ENCODE data around the gene KBTBD12.
"Not testable (repeated sequence)": the region's sequence is repeated elsewhere in the genome, so short reads cannot be mapped to it uniquely, and the experiment has no call there.

KBTBD12 gene

DNA sequence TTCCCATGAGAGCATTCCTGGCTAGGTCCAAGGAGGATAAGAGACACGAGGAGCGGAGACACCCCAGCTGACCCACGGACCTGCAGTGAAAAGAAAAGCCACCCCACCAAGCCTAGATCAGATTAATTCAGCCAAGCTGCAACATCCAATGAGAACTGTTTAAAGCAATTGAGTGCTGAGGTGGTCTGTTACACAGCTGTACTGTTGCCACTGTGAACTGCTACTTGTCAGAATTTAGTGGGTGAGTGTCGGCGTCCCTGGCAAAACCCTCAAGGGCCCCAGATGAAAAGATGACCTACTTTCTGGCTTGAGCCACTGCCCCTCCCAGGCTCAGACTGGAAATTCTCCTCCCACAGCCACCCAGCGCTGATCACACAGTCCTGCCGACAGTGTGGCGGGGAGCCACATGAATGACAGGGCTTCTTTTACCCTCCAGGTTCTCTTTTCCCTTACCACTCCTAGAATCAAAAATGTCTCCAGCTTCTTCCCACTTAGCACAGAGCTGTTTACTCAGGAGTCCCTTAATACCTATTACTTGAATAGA lies 26.4 kb upstream of the KBTBD12 start:
- Histone ChIP-seq H3K9ac (ENCODE audit: low read length) (no peak overlapping the region), H3K27ac (ENCODE audit: low read depth, low read length) (no peak overlapping the region), H3K36me3 (ENCODE audit: control insufficient read depth, insufficient read depth, low read length) (no peaks in the 10 kb centered on the region), H3K4me3 (ENCODE audit: low read length) (no peak overlapping the region), H3K4me1 (ENCODE audit: control insufficient read depth, insufficient read depth, low read length) (no peaks in the 10 kb centered on the region), H3K27me3 (ENCODE audit: control insufficient read depth, insufficient read depth, low read length) (no peaks in the 10 kb centered on the region)

GRCh38 chr3:127889461-127889863 lies 25.6 kb upstream of the KBTBD12 start:
- Histone ChIP-seq H3K4me3 (ENCODE audit: low read length) (no peak overlapping the region), H3K36me3 (ENCODE audit: control insufficient read depth, insufficient read depth, low read length) (no peaks in the 10 kb centered on the region), H3K27me3 (ENCODE audit: control insufficient read depth, insufficient read depth, low read length) (no peaks in the 10 kb centered on the region), H3K9ac (ENCODE audit: low read length) (no peak overlapping the region), H3K27ac (ENCODE audit: low read depth, low read length) (no peak overlapping the region), H3K4me1 (ENCODE audit: control insufficient read depth, insufficient read depth, low read length) (no peaks in the 10 kb centered on the region)

DNA sequence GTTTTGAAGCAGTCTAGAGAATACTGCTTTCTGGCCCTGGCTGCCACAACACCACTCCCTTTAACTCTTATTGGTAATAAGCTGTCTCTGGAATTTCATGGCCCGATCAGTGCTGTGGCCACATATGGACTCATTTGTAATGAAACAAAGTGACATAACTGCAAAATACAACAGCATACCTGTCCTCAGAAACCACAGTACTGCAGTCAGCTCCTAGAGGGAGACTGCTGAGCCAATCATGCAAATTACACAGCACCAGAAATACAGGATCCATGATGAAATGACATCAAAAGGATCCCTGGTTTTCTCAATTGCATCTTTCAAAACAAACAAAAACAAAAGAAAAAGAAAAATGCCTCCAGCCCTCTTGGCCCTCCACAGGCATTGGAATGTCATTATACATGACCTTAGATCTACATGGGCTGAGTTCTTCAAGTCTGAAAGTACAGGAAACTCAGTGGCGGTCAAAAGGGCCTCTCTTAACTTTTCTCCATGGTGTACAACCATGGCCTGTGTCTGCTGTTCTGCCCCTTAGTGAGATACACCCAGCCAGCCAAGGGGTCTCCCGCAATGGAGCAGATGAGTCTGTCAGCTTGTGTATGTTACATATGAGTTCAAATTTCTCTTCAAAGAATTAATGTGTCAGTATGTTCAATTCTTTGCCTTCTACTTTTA lies 24.9 kb upstream of the KBTBD12 start:
- Histone ChIP-seq H3K27ac (ENCODE audit: low read depth, low read length) (no peak overlapping the region), H3K4me3 (ENCODE audit: low read length) (no peak overlapping the region)

GRCh38 chr3:127890651-127891290 lies 24.3 kb upstream of the KBTBD12 start:
- H3K4me3 ChIP-seq (ENCODE audit: low read length); H3K36me3 ChIP-seq (ENCODE audit: control insufficient read depth, insufficient read depth, low read length); H3K27me3 ChIP-seq (ENCODE audit: control insufficient read depth, insufficient read depth, low read length); H3K27ac ChIP-seq (ENCODE audit: low read depth, low read length); H3K9ac ChIP-seq (ENCODE audit: low read length); H3K4me1 ChIP-seq (ENCODE audit: control insufficient read depth, insufficient read depth, low read length): not testable (repeated sequence)

More for the DNA sequence above, 24.9 kb upstream of the KBTBD12 start:
- no peaks in the 10 kb centered on the region for H3K4me1 ChIP-seq (ENCODE audit: control insufficient read depth, insufficient read depth, low read length)
- H3K9ac ChIP-seq (ENCODE audit: low read length), result no peak overlapping the region
- no peaks in the 10 kb centered on the region for H3K36me3 ChIP-seq (ENCODE audit: control insufficient read depth, insufficient read depth, low read length)
- H3K27me3 ChIP-seq (ENCODE audit: control insufficient read depth, insufficient read depth, low read length), result no peaks in the 10 kb centered on the region

GRCh38 chr3:127894481-127894880 lies 20.6 kb upstream of the KBTBD12 start:
- Histone ChIP-seq H3K9ac (ENCODE audit: low read length) (no peak overlapping the region), H3K4me1 (ENCODE audit: control insufficient read depth, insufficient read depth, low read length) (no peaks in the 10 kb centered on the region), H3K27ac (ENCODE audit: low read depth, low read length) (no peak overlapping the region), H3K36me3 (ENCODE audit: control insufficient read depth, insufficient read depth, low read length) (no peaks in the 10 kb centered on the region), H3K27me3 (ENCODE audit: control insufficient read depth, insufficient read depth, low read length) (no peaks in the 10 kb centered on the region), H3K4me3 (ENCODE audit: low read length) (no peak overlapping the region)

DNA sequence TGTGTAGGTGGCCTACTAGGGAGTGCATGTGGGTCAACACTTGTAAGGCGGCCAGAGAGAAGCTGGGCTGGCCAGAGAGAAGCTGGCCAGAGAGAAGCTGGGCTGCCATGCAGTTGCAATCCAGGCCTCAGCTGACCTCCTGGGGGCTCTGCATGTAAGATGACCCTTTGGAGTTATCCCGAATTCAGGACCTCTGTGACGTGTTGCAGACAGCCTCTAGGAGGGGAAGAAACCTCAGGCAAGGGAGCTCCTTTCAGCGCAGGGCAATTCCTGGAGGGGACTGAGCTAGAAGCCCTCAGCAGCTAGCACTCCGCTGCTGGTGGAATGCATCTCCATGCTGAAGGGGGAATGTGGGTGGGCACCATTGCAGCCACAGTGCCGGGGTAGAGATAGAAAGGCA lies 15.8 kb upstream of the KBTBD12 start:
- Histone ChIP-seq H3K27me3 (ENCODE audit: control insufficient read depth, insufficient read depth, low read length) (no peaks in the 10 kb centered on the region), H3K4me1 (ENCODE audit: control insufficient read depth, insufficient read depth, low read length) (no peaks in the 10 kb centered on the region), H3K36me3 (ENCODE audit: control insufficient read depth, insufficient read depth, low read length) (no peaks in the 10 kb centered on the region), H3K27ac (ENCODE audit: low read depth, low read length) (no peak overlapping the region), H3K4me3 (ENCODE audit: low read length) (no peak overlapping the region), H3K9ac (ENCODE audit: low read length) (no peak overlapping the region)

- H3K36me3 ChIP-seq (ENCODE audit: control insufficient read depth, insufficient read depth, low read length), result no peaks in the 10 kb centered on the region
- no peak overlapping the region for H3K27ac ChIP-seq (ENCODE audit: low read depth, low read length)
- H3K4me1 ChIP-seq (ENCODE audit: control insufficient read depth, insufficient read depth, low read length), result no peaks in the 10 kb centered on the region
- H3K4me3 ChIP-seq (ENCODE audit: low read length), result no peak overlapping the region
- no peak overlapping the region for H3K9ac ChIP-seq (ENCODE audit: low read length)
- no peaks in the 10 kb centered on the region for H3K27me3 ChIP-seq (ENCODE audit: control insufficient read depth, insufficient read depth, low read length)
Measured at GRCh38 chr3:127899766-127900165, 15.3 kb upstream of the KBTBD12 start.

DNA sequence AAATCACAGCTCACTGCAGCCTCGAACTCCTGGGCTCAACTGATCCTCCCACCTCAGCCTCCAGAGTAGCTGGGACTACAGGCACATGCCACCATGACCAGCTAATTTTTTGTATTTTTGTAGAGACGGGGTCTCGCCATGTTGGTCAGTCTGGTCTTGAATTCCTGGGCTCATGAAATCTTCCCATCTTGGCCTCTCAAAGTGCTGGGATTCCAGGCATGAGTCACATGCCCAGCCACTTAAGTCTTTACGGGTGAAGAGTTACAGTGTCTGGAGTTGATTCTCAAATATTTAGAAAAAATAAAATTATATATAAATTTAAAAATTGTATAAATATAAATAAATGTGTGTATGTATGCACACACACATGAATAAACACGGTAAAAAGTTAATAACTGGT lies 14.5 kb upstream of the KBTBD12 start:
- no peak overlapping the region for H3K9ac ChIP-seq (ENCODE audit: low read length)
- H3K36me3 ChIP-seq (ENCODE audit: control insufficient read depth, insufficient read depth, low read length), result no peaks in the 10 kb centered on the region
- H3K4me1 ChIP-seq (ENCODE audit: control insufficient read depth, insufficient read depth, low read length), result no peaks in the 10 kb centered on the region
- no peaks in the 10 kb centered on the region for H3K27me3 ChIP-seq (ENCODE audit: control insufficient read depth, insufficient read depth, low read length)
- H3K4me3 ChIP-seq (ENCODE audit: low read length), result no peak overlapping the region
- H3K27ac ChIP-seq (ENCODE audit: low read depth, low read length), result no peak overlapping the region

GRCh38 chr3:127902486-127902885 lies 12.5 kb upstream of the KBTBD12 start:
- Histone ChIP-seq H3K4me3 (ENCODE audit: low read length) (no peak overlapping the region), H3K27me3 (ENCODE audit: control insufficient read depth, insufficient read depth, low read length) (no peaks in the 10 kb centered on the region), H3K4me1 (ENCODE audit: control insufficient read depth, insufficient read depth, low read length) (no peaks in the 10 kb centered on the region), H3K36me3 (ENCODE audit: control insufficient read depth, insufficient read depth, low read length) (no peaks in the 10 kb centered on the region), H3K9ac (ENCODE audit: low read length) (no peak overlapping the region), H3K27ac (ENCODE audit: low read depth, low read length) (no peak overlapping the region)

- H3K4me3 ChIP-seq (ENCODE audit: low read length), result no peak overlapping the region
- no peaks in the 10 kb centered on the region for H3K27me3 ChIP-seq (ENCODE audit: control insufficient read depth, insufficient read depth, low read length)
- H3K9ac ChIP-seq (ENCODE audit: low read length), result no peak overlapping the region
- H3K4me1 ChIP-seq (ENCODE audit: control insufficient read depth, insufficient read depth, low read length), result no peaks in the 10 kb centered on the region
- no peak overlapping the region for H3K27ac ChIP-seq (ENCODE audit: low read depth, low read length)
- no peaks in the 10 kb centered on the region for H3K36me3 ChIP-seq (ENCODE audit: control insufficient read depth, insufficient read depth, low read length)
Measured at GRCh38 chr3:127903611-127904375, 11.2 kb upstream of the KBTBD12 start.

GRCh38 chr3:127905556-127905955 lies 9.5 kb upstream of the KBTBD12 start:
- H3K9ac ChIP-seq (ENCODE audit: low read length), result no peak overlapping the region
- H3K27me3 ChIP-seq (ENCODE audit: control insufficient read depth, insufficient read depth, low read length), result no peaks in the 10 kb centered on the region
- H3K27ac ChIP-seq (ENCODE audit: low read depth, low read length), result no peak overlapping the region
- no peaks in the 10 kb centered on the region for H3K36me3 ChIP-seq (ENCODE audit: control insufficient read depth, insufficient read depth, low read length)
- no peak overlapping the region for H3K4me3 ChIP-seq (ENCODE audit: low read length)
- peaks cover under 1% of the 10 kb centered on the region for H3K4me1 ChIP-seq (ENCODE audit: control insufficient read depth, insufficient read depth, low read length)

- H3K27me3 ChIP-seq (ENCODE audit: control insufficient read depth, insufficient read depth, low read length); H3K4me1 ChIP-seq (ENCODE audit: control insufficient read depth, insufficient read depth, low read length); H3K9ac ChIP-seq (ENCODE audit: low read length); H3K27ac ChIP-seq (ENCODE audit: low read depth, low read length); H3K36me3 ChIP-seq (ENCODE audit: control insufficient read depth, insufficient read depth, low read length); H3K4me3 ChIP-seq (ENCODE audit: low read length): not testable (repeated sequence)
Measured at GRCh38 chr3:127906653-127907052, 8.4 kb upstream of the KBTBD12 start.
